HG02678 (cell line): ENCODE measurements around the gene NTSR2.

Experiments used
- ATAC-seq: cut with Tn5 transposase; IDR thresholded peaks from one replicate; pipeline ENCODE4 v1.9.1; 2021; ENCODE audit warnings: mild to moderate bottlenecking, moderate library complexity; ENCODE audit not compliant: unreplicated experiment

The NTSR2 gene

GRCh38 chr2:11659115-11659475, 10.9 kb downstream of the NTSR2 start:
- no peak for ATAC-seq

GRCh38 chr2:11658208-11659114, 11.5 kb downstream of the NTSR2 start:
- ATAC-seq = no peak

- no peak for ATAC-seq
Measured at GRCh38 chr2:11657646-11658045, 12.3 kb downstream of the NTSR2 start.

GRCh38 chr2:11657195-11657594, 12.8 kb downstream of the NTSR2 start:
- no peak for ATAC-seq

- ATAC-seq = no peak
Measured at GRCh38 chr2:11656671-11657101, 13.3 kb downstream of the NTSR2 start.

GRCh38 chr2:11656252-11656651, 13.7 kb downstream of the NTSR2 start:
- no peak for ATAC-seq

GRCh38 chr2:11655495-11655894, 14.5 kb downstream of the NTSR2 start:
- ATAC-seq = no peak

GRCh38 chr2:11652553-11652952, 17.4 kb downstream of the NTSR2 start:
- no peak for ATAC-seq

GRCh38 chr2:11651856-11652548, 18.0 kb downstream of the NTSR2 start:
- ATAC-seq = no peak

- no peak for ATAC-seq
Measured at GRCh38 chr2:11649093-11649492, 20.9 kb downstream of the NTSR2 start.

GRCh38 chr2:11647834-11648600, 22.0 kb downstream of the NTSR2 start:
- ATAC-seq = no peak

GRCh38 chr2:11646530-11646929, 23.5 kb downstream of the NTSR2 start:
- no peak for ATAC-seq

- ATAC-seq = no peak
Measured at GRCh38 chr2:11644293-11644692, 25.7 kb downstream of the NTSR2 start.

GRCh38 chr2:11642972-11643371, 27.0 kb downstream of the NTSR2 start:
- ATAC-seq = no peak

- ATAC-seq = no peak
Measured at GRCh38 chr2:11640132-11640531, 29.9 kb downstream of the NTSR2 start.

GRCh38 chr2:11639503-11639902, 30.5 kb downstream of the NTSR2 start:
- ATAC-seq = no peak

- ATAC-seq = no peak
Measured at GRCh38 chr2:11637546-11637945, 32.4 kb downstream of the NTSR2 start.

GRCh38 chr2:11636593-11637295, 33.3 kb downstream of the NTSR2 start:
- no peak for ATAC-seq

GRCh38 chr2:11635141-11635540, 34.9 kb downstream of the NTSR2 start:
- ATAC-seq = no peak

- no peak for ATAC-seq
Measured at GRCh38 chr2:11634584-11634983, 35.4 kb downstream of the NTSR2 start.
